ENCODE results near the gene STK11IP. TPM values are rescaled to one million over a fixed set of nuclear protein-coding genes. Genes with fewer than 3 reads are reported as not detected.

STK11IP gene
- total and polyA plus RNA-seq, 2 of the 13 experiments (the other 11 are each of a cell fraction or from before 2014, with no cell fraction given) = 12.8 to 24.0 TPM

GRCh38 chr2:219552382-219553167 lies 45.1 kb upstream of the STK11IP start:
- intact Hi-C loops (cut with micrococcal nuclease; ENCODE audit: unreplicated experiment) = no loop called here
- ChIA-PET CTCF (ENCODE audit: low intra/inter-chr PET ratio, low total read pairs) (interaction anchor here (2.4 kb wide), 1 partner anchor 11 kb away, joined by 9 read pairs; no protein-coding TSS in a partner anchor), POLR2A (interaction anchor here (0.7 to 3.3 kb wide), 13 partner anchors 9 to 304 kb away, joined by 3 to 28 read pairs (median 8); partner anchors contain the start of genes CHPF, DNPEP, GMPPA and INHA)
- Histone ChIP-seq H3K9me3 (ENCODE audit: low read length) (no peaks in the 10 kb centered on the region), H3K27ac (ENCODE audit: extremely low read length, insufficient read depth, low read length) (peak overlapping the region; percentile 51), H3K79me2 (ENCODE audit: insufficient read depth, low read length) (no peaks in the 10 kb centered on the region), H2AFZ (ENCODE audit: low read length) (no peak overlapping the region), H4K20me1 (ENCODE audit: insufficient read depth, low read length) (no peaks in the 10 kb centered on the region), H3K4me3 (replicated peaks in 1 of 3; ENCODE audit: insufficient read depth in 1 of 3, low read depth in 2 of 3, low read length in 3 of 3) (peak overlapping the region; percentile 71 to 79 (median 73)), H3K36me3 (replicated peaks in 1 of 2; ENCODE audit: control insufficient read depth in 1 of 2, insufficient read depth in 2 of 2, low read length in 2 of 2) (peaks cover 9 to 22% of the 10 kb centered on the region in 2 experiments; a peak in 3 of 5 replicates), H3K27me3 (ENCODE audit: control insufficient read depth in 1 of 2, insufficient read depth in 2 of 2, low read length in 2 of 2) (no peaks in the 10 kb centered on the region), H3K9ac (ENCODE audit: insufficient read depth, low read depth, low read length) (peak overlapping the region; percentile 60), H3K4me2 (ENCODE audit: low read depth, low read length) (peak overlapping the region; percentile 90), H3K4me1 (ENCODE audit: insufficient read depth, low read length) (peaks cover 22% of the 10 kb centered on the region)
- FAIRE-seq (peak; percentile 57), DNase-seq (ENCODE audit: low spot score) (peak; percentile 79), ATAC-seq (peak; percentile 84)
- in situ Hi-C loops (cut with HindIII; ENCODE audit: extremely low pct_ligation_motif_present, low pct_unique_long_range_greater_than_20kb) = no loop called here
- WGBS (ENCODE audit: low lambda C conversion rate) = 3% methylated on average over 50 of the region's 99 CpGs
- no TSS peak for BruUV-seq (replicated peaks)
- TF ChIP-seq ZNF414 (CRISPR knock-in tag; IDR thresholded peaks at IDR 0.05) (no peak), ZNF496 (CRISPR knock-in tag; IDR thresholded peaks at IDR 0.05; ENCODE audit: insufficient replicate concordance) (no peak), PBX2 (CRISPR knock-in tag; IDR thresholded peaks at IDR 0.05) (no peak), ZBTB4 (CRISPR knock-in tag; IDR thresholded peaks at IDR 0.05; ENCODE audit: borderline replicate concordance) (peak; percentile 47), E2F2 (CRISPR knock-in tag; IDR thresholded peaks at IDR 0.05; ENCODE audit: borderline replicate concordance) (0 out of 2 replicates have a peak, but pooled peaks have one; percentile 39), SP4 (CRISPR knock-in tag; IDR thresholded peaks at IDR 0.05) (peak; percentile 100), TCF7L2 (IDR thresholded peaks at IDR 0.05; ENCODE audit: low read depth, low read length) (no peak), HOXA3 (CRISPR knock-in tag; IDR thresholded peaks at IDR 0.05) (peak; percentile 66), ZNF12 (CRISPR knock-in tag; IDR thresholded peaks at IDR 0.05) (peak; percentile 18; the same call in 1 of the 2 replicates), THAP9 (CRISPR knock-in tag; IDR thresholded peaks at IDR 0.05; ENCODE audit: borderline replicate concordance) (peak; percentile 69)

Data from HepG2 (cell line).